GM23248 (cell line): ENCODE measurements around the gene P2RX7. TPM values are rescaled to one million over a fixed set of nuclear protein-coding genes. Genes with fewer than 3 reads are reported as not detected.

Source experiments
- DNase-seq: peaks from one replicate; pipeline ENCODE4 v3.0.0-alpha.2; 2015
- H2AFZ ChIP-seq: fragments of 200-600 bp; sonication (generic); 2 replicates; pipeline ENCODE4 v1.6.1; 2016; ENCODE audit warnings: antibody characterized with exemption
- H3F3A ChIP-seq: fragments of 200-600 bp; sonication (generic); 2 replicates; pipeline ENCODE4 v1.6.1; 2016; ENCODE audit warnings: mild to moderate bottlenecking, antibody characterized with exemption, mixed run types; ENCODE audit not compliant: insufficient read depth
- H3K27ac ChIP-seq: fragments of 200-600 bp; sonication (generic); 2 replicates; pipeline ENCODE4 v1.5.1; 2016; ENCODE audit warnings: mild to moderate bottlenecking
- H3K27me3 ChIP-seq: fragments of 200-600 bp; sonication (generic); replicated peaks from 2 replicates; pipeline ENCODE4 v1.6.1; 2016; ENCODE audit warnings: mild to moderate bottlenecking; ENCODE audit not compliant: insufficient read depth
- H3K36me3 ChIP-seq: fragments of 200-600 bp; sonication (generic); 2 replicates; pipeline ENCODE4 v1.6.1; 2016; ENCODE audit warnings: low read depth, mild to moderate bottlenecking
- H3K4me1 ChIP-seq: fragments of 200-600 bp; sonication (generic); 2 replicates; pipeline ENCODE4 v1.6.1; 2016; ENCODE audit warnings: mild to moderate bottlenecking; ENCODE audit not compliant: insufficient read depth
- H3K4me2 ChIP-seq: fragments of 200-600 bp; sonication (generic); one replicate; pipeline ENCODE4 v1.6.1; 2016; ENCODE audit warnings: mild to moderate bottlenecking; ENCODE audit not compliant: unreplicated experiment
- H3K4me3 ChIP-seq: fragments of 200-600 bp; sonication (generic); 2 replicates; pipeline ENCODE4 v1.5.1; 2016; ENCODE audit warnings: mild to moderate bottlenecking
- H3K79me2 ChIP-seq: fragments of 200-600 bp; sonication (generic); 2 replicates; pipeline ENCODE4 v1.6.1; 2016; ENCODE audit warnings: mild to moderate bottlenecking; ENCODE audit not compliant: insufficient read depth
- H3K9ac ChIP-seq: fragments of 200-600 bp; sonication (generic); 2 replicates; pipeline ENCODE4 v1.6.1; 2016; ENCODE audit warnings: mild to moderate bottlenecking
- H3K9me2 ChIP-seq: fragments of 200-600 bp; sonication (generic); 2 replicates; pipeline ENCODE4 v1.6.1; 2016; ENCODE audit warnings: mixed run types, mild to moderate bottlenecking, moderate library complexity; ENCODE audit not compliant: insufficient read depth
- H3K9me3 ChIP-seq: fragments of 200-600 bp; sonication (generic); one replicate; pipeline ENCODE4 v1.6.1; 2017; ENCODE audit warnings: low read depth
- H4K20me1 ChIP-seq: fragments of 200-600 bp; sonication (generic); 2 replicates; pipeline ENCODE4 v1.6.0; 2016; ENCODE audit not compliant: insufficient read depth
- EZH2 ChIP-seq: fragments of 200-600 bp; sonication (generic); IDR thresholded peaks from 2 replicates; pipeline ENCODE4 v1.6.1; 2018; ENCODE audit warnings: antibody characterized with exemption, mild to moderate bottlenecking; ENCODE audit not compliant: insufficient read depth, poor library complexity, severe bottlenecking
- EZH2phosphoT487 ChIP-seq: fragments of 200-600 bp; sonication (generic); IDR thresholded peaks from 2 replicates; pipeline ENCODE4 v1.6.1; 2018; ENCODE audit warnings: antibody characterized with exemption, moderate library complexity, mild to moderate bottlenecking, low read depth; ENCODE audit not compliant: insufficient read depth
- WGBS, 2 experiments: methylation state at CpG; one replicate each; pipeline ENCODE4 v1.1.6; 2015 to 2017; ENCODE audit warnings: low lambda C conversion rate in 2 of 2, low coverage in 1 of 2; ENCODE audit errors: missing lambda C conversion rate in 2 of 2; 5-methylcytosine and 5-hydroxymethylcytosine counted together
- in situ Hi-C: fragments of 300-500 bp; cut with MboI; formaldehyde crosslinking; loops from 2 replicates; pipeline ENCODE4 v1.15.0; 2020
- polyA plus RNA-seq: library from polyadenylated mRNA; unstranded; fragments of >200 nt; fragmentation: Nextera tagmentation; extraction: Ambion mirVana; gene quantifications from 2 replicates; pipeline ENCODE4 v1.2.1, GENCODE V29; 2016
- total RNA-seq: library from RNA; depleted of rRNA; stranded (reverse); fragments of >200 nt; shearing (Covaris generic); gene quantifications from 2 replicates; pipeline ENCODE4 v1.2.3, GENCODE V29; 2014

Gene P2RX7
- total and polyA plus RNA-seq, 2 experiments from 2014 or later: 0.53 to 0.54 TPM

- in situ Hi-C loops: no loop called here
- H3K36me3 ChIP-seq: no peaks in the 10 kb centered on the region
- no peak overlapping the region for H2AFZ ChIP-seq
- H3K9me2 ChIP-seq: no peaks in the 10 kb centered on the region
- no peak overlapping the region for H3K9ac ChIP-seq
- DNase-seq: no peak
- H3K4me2 ChIP-seq: no peak overlapping the region
- H3K79me2 ChIP-seq: no peaks in the 10 kb centered on the region
- no peaks in the 10 kb centered on the region for H3F3A ChIP-seq
- H4K20me1 ChIP-seq: no peaks in the 10 kb centered on the region
- H3K9me3 ChIP-seq: no peaks in the 10 kb centered on the region
- peaks cover 5% of the 10 kb centered on the region for H3K27me3 ChIP-seq
- WGBS, 2 experiments: 60 to 63% methylated on average over 4 of the region's 4 CpGs
- no peaks in the 10 kb centered on the region for H3K4me1 ChIP-seq
- no peak overlapping the region for H3K4me3 ChIP-seq
- no peak for TF ChIP-seq EZH2
- TF ChIP-seq EZH2phosphoT487: no peak
- H3K27ac ChIP-seq: no peak overlapping the region
Measured at GRCh38 chr12:121113057-121113456, 19.6 kb upstream of the P2RX7 start.

- DNase-seq: no peak
- no peaks in the 10 kb centered on the region for H3K79me2 ChIP-seq
- no peaks in the 10 kb centered on the region for H3K9me3 ChIP-seq
- H3K36me3 ChIP-seq: no peaks in the 10 kb centered on the region
- no peak overlapping the region for H3K4me2 ChIP-seq
- H3K4me1 ChIP-seq: no peaks in the 10 kb centered on the region
- H3K27me3 ChIP-seq: peaks cover 5% of the 10 kb centered on the region
- TF ChIP-seq EZH2 (no peak), EZH2phosphoT487 (no peak)
- no peak overlapping the region for H3K4me3 ChIP-seq
- H2AFZ ChIP-seq: no peak overlapping the region
- no peaks in the 10 kb centered on the region for H3F3A ChIP-seq
- WGBS, 2 experiments: 50 to 53% methylated on average over 6 of the region's 6 CpGs
- in situ Hi-C loops: no loop called here
- H3K27ac ChIP-seq: no peak overlapping the region
- no peaks in the 10 kb centered on the region for H4K20me1 ChIP-seq
- no peak overlapping the region for H3K9ac ChIP-seq
- no peaks in the 10 kb centered on the region for H3K9me2 ChIP-seq
Measured at GRCh38 chr12:121114019-121114639, 18.5 kb upstream of the P2RX7 start.

GRCh38 chr12:121114806-121115205 is 17.9 kb upstream of the P2RX7 start:
- H3K9ac ChIP-seq: no peak overlapping the region
- in situ Hi-C loops: no loop called here
- H3K79me2 ChIP-seq: no peaks in the 10 kb centered on the region
- H3K4me2 ChIP-seq: no peak overlapping the region
- 12 to 21% methylated on average over 2 of the region's 2 CpGs for WGBS, 2 experiments
- H3K4me1 ChIP-seq: no peaks in the 10 kb centered on the region
- H2AFZ ChIP-seq: no peak overlapping the region
- H3K36me3 ChIP-seq: no peaks in the 10 kb centered on the region
- H4K20me1 ChIP-seq: no peaks in the 10 kb centered on the region
- TF ChIP-seq EZH2phosphoT487: no peak
- no peak for TF ChIP-seq EZH2
- no peaks in the 10 kb centered on the region for H3K9me2 ChIP-seq
- DNase-seq: peak; percentile 12
- H3K27me3 ChIP-seq: peaks cover 5% of the 10 kb centered on the region
- H3K4me3 ChIP-seq: no peak overlapping the region
- H3F3A ChIP-seq: no peaks in the 10 kb centered on the region
- H3K27ac ChIP-seq: no peak overlapping the region
- no peaks in the 10 kb centered on the region for H3K9me3 ChIP-seq

GRCh38 chr12:121115530-121115929 is 17.1 kb upstream of the P2RX7 start:
- Histone ChIP-seq H3K36me3 (no peaks in the 10 kb centered on the region), H3K9me2 (no peaks in the 10 kb centered on the region), H3K4me2 (no peak overlapping the region), H3K27me3 (peaks cover 5% of the 10 kb centered on the region), H3K27ac (no peak overlapping the region), H3K9me3 (no peaks in the 10 kb centered on the region), H4K20me1 (no peaks in the 10 kb centered on the region), H3F3A (no peaks in the 10 kb centered on the region), H3K4me3 (no peak overlapping the region), H3K9ac (no peak overlapping the region), H2AFZ (no peak overlapping the region), H3K79me2 (no peaks in the 10 kb centered on the region), H3K4me1 (no peaks in the 10 kb centered on the region)
- in situ Hi-C loops: no loop called here
- no peak for TF ChIP-seq EZH2
- TF ChIP-seq EZH2phosphoT487: no peak
- DNase-seq: no peak
- 62 to 66% methylated on average over 4 of the region's 4 CpGs for WGBS, 2 experiments
